Activated T-cell treated with anti-CD3 and anti-CD28 coated beads, Interleukin-2, amount 50 U/mL, for 72 hours (primary cell): Measurements from ENCODE around the gene AKAP3. TPM values are rescaled to one million over a fixed set of nuclear protein-coding genes. Genes with fewer than 3 reads are reported as not detected.

ENCODE experiments used
- ATAC-seq, 2 donors: fragments of 150-1000 bp; cut with Tn5 transposase; replicated peaks in 1 of 2; 2 replicates each; pipeline ENCODE4 v1.10.0; 2021; ENCODE audit warnings: moderate library complexity in 2 of 2, mild to moderate bottlenecking in 1 of 2
- DNase-seq, 2 donors: peaks; one replicate each; pipeline ENCODE4 v3.0.0; 2021 to 2022; ENCODE audit warnings: mixed read lengths in 1 of 2
- H3K27ac Mint-ChIP-seq: one replicate; pipeline ENCODE4 v1.8.0; 2022; ENCODE audit warnings: mild to moderate bottlenecking, moderate library complexity, mixed read lengths
- H3K27me3 Mint-ChIP-seq: one replicate; pipeline ENCODE4 v1.8.0; 2022; ENCODE audit warnings: low read depth, mixed read lengths
- H3K36me3 Mint-ChIP-seq, 2 donors: one replicate each; pipeline ENCODE4 v1.8.0; 2022; ENCODE audit warnings: mixed read lengths in 2 of 2, mild to moderate bottlenecking in 1 of 2; ENCODE audit not compliant: insufficient read depth in 2 of 2
- H3K4me1 Mint-ChIP-seq: one replicate; pipeline ENCODE4 v1.8.0; 2022; ENCODE audit warnings: low read depth, mixed read lengths
- H3K4me3 Mint-ChIP-seq, 2 donors: one replicate each; pipeline ENCODE4 v1.8.0; 2022; ENCODE audit warnings: mild to moderate bottlenecking in 2 of 2, mixed read lengths in 2 of 2, moderate library complexity in 2 of 2
- H3K9me3 Mint-ChIP-seq, 2 donors: one replicate each; pipeline ENCODE4 v1.8.0; 2022; ENCODE audit warnings: mixed read lengths in 2 of 2
- total RNA-seq, 2 donors: library from RNA; stranded (reverse); gene quantifications; one replicate each; pipeline ENCODE4 v1.2.3, GENCODE V29; 2022

AKAP3 gene
- total RNA-seq, 2 donors from 2014 or later = 5.4 to 7.7 TPM

DNA sequence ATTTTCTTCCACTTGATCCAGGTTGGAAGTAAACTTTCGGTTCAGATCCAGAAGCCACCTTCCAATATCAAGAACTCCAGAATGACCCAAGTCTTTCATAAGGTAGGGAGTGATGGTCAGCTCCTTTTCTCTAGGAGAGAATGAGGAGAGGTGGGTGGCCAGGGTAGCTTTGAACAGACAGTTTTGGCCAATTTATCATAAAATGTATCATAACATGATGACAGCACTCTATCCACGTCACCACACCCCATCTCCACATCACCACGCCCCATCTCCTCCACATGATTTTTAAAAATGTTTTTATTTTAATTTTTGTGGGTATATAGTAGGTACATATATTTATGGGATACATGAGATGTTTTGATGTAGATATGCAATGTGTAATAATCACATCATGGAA is 59.9 kb downstream of the AKAP3 start:
- Mint-ChIP-seq H3K4me1 (no peaks in the 10 kb centered on the region), H3K27ac (no peak overlapping the region), H3K9me3 (no peaks in the 10 kb centered on the region), H3K36me3 (no peaks in the 10 kb centered on the region), H3K4me3 (no peak overlapping the region), H3K27me3 (no peaks in the 10 kb centered on the region)
- no peak for ATAC-seq
- DNase-seq = no peak

DNA sequence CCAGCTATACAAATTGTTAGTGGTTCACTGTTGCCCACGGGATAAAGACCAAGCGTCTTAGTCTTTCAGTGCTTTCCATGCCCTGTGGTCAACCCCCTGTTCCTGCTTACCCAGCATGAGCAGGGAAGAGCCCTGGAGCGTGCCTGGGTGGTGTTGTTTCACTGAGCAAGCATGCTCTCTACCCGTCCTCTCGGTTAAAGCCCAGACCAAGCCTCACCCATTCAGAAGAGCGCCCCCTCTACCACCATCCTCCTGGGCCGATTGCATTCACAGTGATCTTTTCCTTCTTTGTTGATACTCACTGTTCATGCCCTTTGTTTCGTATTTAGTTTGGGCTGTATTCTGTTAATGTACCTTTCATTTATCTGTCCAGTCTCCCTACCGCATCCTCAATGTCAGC is 61.7 kb downstream of the AKAP3 start:
- H3K4me1 Mint-ChIP-seq = no peaks in the 10 kb centered on the region
- no peaks in the 10 kb centered on the region for H3K9me3 Mint-ChIP-seq
- H3K4me3 Mint-ChIP-seq = no peak overlapping the region
- no peaks in the 10 kb centered on the region for H3K27me3 Mint-ChIP-seq
- no peaks in the 10 kb centered on the region for H3K36me3 Mint-ChIP-seq
- no peak for ATAC-seq
- no peak for DNase-seq
- no peak overlapping the region for H3K27ac Mint-ChIP-seq

DNA sequence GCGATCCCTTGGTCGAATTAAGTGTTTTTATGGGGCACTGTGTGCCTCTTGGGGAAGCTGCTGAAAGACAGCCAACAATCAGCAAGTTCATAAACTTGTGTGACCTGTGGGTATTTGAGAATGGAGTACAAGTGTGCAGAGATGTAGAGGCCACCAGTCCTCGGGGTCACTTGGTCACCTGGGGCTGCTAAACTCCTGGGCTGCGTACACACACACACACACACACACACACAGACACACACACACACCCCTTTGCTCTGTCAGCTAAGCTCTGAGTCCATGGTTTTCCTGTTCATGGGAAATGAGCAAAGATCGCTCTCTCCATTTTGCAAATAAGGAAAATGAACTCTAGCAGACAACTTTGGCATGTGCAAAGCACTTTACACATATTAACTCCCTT is 62.4 kb downstream of the AKAP3 start:
- H3K36me3 Mint-ChIP-seq = no peaks in the 10 kb centered on the region
- ATAC-seq (no peak), DNase-seq (no peak)

DNA sequence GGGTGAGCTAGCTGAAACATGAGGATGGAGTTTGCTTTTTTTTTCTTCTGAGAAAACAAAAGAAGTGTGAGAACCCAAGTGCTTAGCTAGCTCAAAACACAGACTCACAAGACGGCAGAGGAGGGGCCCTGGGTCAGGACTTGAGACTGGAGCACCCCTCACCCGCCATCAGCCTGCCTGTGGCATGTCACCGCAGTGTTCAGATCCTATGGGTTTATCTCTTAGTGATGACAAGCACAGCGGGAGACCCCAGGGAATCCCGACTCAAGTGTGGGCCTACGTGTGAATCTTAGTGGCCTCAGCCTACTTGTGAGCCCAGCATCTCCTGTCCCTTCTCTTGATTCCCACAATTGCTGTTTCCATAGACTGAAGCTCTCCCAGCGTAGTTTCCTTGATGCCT is 64.0 kb downstream of the AKAP3 start:
- no peaks in the 10 kb centered on the region for H3K9me3 Mint-ChIP-seq
- H3K27me3 Mint-ChIP-seq = no peaks in the 10 kb centered on the region
- no peak overlapping the region for H3K27ac Mint-ChIP-seq
- no peaks in the 10 kb centered on the region for H3K36me3 Mint-ChIP-seq
- no peak overlapping the region for H3K4me3 Mint-ChIP-seq
- ATAC-seq (no peak), DNase-seq (no peak)
- H3K4me1 Mint-ChIP-seq = no peaks in the 10 kb centered on the region

More for the DNA sequence above, 62.4 kb downstream of the AKAP3 start:
- no peaks in the 10 kb centered on the region for H3K27me3 Mint-ChIP-seq
- H3K9me3 Mint-ChIP-seq = no peaks in the 10 kb centered on the region
- no peak overlapping the region for H3K27ac Mint-ChIP-seq
- H3K4me3 Mint-ChIP-seq = no peak overlapping the region
- H3K4me1 Mint-ChIP-seq = no peaks in the 10 kb centered on the region

DNA sequence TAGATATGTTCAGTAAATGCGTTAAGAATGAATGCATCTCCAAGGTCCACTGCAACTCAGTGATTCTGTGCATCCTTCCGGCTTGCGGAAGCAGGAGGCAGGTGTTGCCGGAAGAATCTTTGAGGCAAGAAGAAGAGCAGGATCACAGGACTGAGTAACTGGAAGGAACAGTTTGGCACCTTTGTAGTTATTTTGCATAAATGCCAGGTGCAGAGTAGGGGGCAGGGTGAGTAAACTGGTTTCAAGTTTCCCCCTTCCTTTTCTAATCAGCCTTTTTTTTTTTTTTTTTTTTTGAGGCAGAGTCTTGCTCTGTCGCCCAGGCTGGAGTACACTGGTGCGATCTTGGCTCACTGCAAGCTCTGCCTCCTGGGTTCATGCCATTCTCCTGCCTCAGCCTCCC is 64.6 kb downstream of the AKAP3 start:
- Mint-ChIP-seq H3K36me3 (no peaks in the 10 kb centered on the region), H3K27ac (no peak overlapping the region), H3K4me3 (no peak overlapping the region), H3K9me3 (no peaks in the 10 kb centered on the region), H3K4me1 (no peaks in the 10 kb centered on the region), H3K27me3 (no peaks in the 10 kb centered on the region)
- DNase-seq (no peak), ATAC-seq (no peak)

DNA sequence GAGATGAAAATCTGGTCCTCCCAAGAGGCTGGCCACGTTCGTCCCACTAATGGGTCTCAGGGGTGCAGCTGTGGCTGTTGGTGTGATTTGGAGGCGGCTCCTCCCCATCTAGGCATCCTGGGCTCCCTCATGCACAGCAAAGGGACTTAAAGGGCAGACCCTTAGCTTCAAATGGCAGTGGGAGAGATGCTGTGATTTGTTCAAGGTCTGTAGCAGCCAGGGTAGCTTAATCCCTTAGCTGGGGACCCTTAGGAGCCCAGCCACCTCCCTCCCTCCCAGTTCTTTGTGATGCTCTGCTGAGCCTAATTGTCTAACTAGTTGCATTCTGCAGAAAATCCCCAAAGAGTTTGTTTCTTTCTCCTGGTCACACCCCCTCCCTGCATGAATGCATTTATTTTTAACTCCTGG is 68.6 kb downstream of the AKAP3 start:
- no peak for ATAC-seq

DNA sequence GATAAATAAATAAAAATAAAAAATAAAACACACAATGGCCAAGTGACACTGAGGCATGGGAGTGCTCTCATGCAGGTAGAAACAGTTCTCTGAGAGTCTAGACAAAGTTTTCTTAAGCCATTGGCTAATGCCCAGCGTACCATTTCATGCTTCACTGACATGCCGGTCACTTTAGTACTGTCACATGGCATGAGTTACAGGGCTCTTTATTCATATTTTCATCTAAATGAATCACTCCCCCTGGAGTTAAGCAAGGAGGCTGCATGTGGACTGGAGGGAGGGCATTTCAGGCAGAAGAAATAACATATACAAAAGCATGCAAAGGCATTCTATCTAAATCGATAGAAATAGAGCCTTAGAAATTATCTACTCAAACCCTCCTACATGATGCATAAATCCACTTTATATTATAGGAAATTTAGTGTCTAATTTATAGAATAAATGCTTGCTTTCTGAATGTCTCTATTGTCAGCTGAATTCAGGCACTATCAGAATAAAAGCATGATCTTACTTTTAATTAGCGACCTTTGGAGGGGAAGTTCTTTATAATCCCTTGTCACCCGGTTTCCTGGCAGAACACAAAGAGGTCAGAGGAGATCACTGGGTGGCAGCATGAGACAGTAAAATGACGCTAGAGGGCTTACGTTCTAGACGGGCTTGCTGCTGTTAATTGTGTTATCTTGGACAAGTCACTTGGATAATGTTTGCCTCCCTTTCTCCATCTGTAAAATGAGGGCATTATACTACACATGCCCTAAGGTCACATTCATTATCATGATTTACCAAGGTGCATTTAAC is 69.3 kb downstream of the AKAP3 start:
- H3K4me3 Mint-ChIP-seq = no peak overlapping the region
- no peak for DNase-seq
- H3K9me3 Mint-ChIP-seq = no peaks in the 10 kb centered on the region
- H3K27ac Mint-ChIP-seq = no peak overlapping the region
- H3K4me1 Mint-ChIP-seq = no peaks in the 10 kb centered on the region
- no peak for ATAC-seq
- H3K27me3 Mint-ChIP-seq = no peaks in the 10 kb centered on the region
- H3K36me3 Mint-ChIP-seq = no peaks in the 10 kb centered on the region

More for the DNA sequence above, 68.6 kb downstream of the AKAP3 start:
- Mint-ChIP-seq H3K36me3 (no peaks in the 10 kb centered on the region), H3K9me3 (no peaks in the 10 kb centered on the region), H3K4me1 (no peaks in the 10 kb centered on the region), H3K27ac (no peak overlapping the region), H3K27me3 (no peaks in the 10 kb centered on the region), H3K4me3 (no peak overlapping the region)
- no peak for DNase-seq

DNA sequence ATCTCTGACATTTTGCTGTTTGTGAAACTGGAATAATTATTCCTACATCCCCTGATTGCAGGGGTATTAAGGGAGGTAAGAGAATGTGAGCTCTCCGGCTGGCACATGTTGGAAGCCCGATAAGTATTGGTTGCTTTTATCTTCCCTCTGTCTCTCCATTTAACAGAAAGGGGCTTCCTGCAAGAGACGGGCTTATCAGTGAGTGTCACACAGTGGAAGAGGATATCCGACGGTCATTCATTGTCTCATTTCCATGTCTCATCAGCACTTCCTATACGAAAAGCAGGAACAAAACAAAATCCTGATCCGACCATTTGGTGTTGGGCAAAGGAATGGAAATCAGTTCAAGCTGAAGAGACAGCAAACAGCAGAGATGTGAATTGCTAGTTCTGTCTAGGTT is 76.2 kb downstream of the AKAP3 start:
- DNase-seq = no peak
- no peak overlapping the region for H3K4me3 Mint-ChIP-seq

DNA sequence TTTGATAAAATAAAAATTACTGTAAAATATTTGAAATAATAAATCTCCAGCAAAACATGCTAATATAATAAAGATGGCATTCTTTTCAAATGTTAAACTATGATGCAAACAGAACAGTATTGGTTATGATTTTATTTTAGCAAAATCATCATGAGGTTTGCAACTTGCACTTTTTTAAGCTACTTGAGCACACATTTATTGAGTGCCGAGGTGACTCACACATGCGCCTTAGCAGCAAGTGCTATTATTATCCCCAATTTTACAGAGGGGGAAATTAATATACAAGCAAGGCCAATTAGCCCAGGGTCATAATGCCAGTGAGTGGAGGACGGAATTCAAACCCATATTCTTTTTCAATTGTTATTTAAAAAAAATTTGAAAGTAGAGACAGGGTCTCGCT is 79.6 kb downstream of the AKAP3 start:
- peaks cover 11% of the 10 kb centered on the region for H3K27me3 Mint-ChIP-seq
- no peaks in the 10 kb centered on the region for H3K4me1 Mint-ChIP-seq

More for the DNA sequence above, 76.2 kb downstream of the AKAP3 start:
- H3K36me3 Mint-ChIP-seq = no peaks in the 10 kb centered on the region
- no peaks in the 10 kb centered on the region for H3K4me1 Mint-ChIP-seq
- no peaks in the 10 kb centered on the region for H3K27me3 Mint-ChIP-seq
- no peaks in the 10 kb centered on the region for H3K9me3 Mint-ChIP-seq
- ATAC-seq = no peak
- no peak overlapping the region for H3K27ac Mint-ChIP-seq

DNA sequence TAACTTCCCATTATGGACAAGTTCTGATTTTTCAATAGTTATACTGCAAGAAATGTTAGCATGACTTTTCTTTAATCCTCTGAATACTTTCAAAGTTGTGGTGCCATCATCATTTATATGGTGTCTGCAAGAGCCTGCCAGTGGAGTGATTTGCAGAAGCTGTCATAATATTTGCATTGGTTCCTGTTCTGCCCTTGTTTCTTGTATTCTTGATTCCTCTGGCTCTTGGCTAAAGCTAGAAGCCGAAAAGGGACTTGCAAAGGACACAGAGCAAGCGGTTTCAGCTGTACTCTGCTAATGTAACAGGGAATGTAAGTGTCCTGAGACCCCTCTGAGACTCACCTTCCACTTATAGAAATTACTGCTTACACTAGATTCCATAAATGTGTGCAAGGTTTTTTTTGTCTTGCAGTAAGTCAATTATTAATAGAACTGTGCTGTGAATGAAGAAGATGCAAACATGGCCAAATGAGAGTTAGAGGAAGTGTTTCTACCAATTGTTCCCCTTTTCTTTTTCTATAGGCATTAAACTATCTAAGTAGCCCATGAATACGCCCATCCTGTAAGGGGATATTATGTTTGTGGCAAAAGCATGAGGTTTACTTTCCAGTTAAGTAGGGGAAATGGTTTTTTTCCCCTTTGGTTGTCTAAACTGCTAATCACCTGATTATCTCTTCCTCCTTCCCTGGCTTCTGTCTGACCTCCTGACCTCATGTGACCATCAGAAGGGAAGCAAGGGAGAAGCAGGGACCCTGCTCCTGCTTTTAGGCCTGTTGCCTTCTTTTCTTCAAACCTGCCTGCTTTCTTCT is 81.6 kb downstream of the AKAP3 start:
- ATAC-seq (no peak), DNase-seq (no peak)
- Mint-ChIP-seq H3K4me3 (no peak overlapping the region), H3K27me3 (peaks cover 24% of the 10 kb centered on the region), H3K27ac (no peak overlapping the region), H3K36me3 (no peaks in the 10 kb centered on the region), H3K9me3 (no peaks in the 10 kb centered on the region), H3K4me1 (no peaks in the 10 kb centered on the region)

More for the DNA sequence above, 79.6 kb downstream of the AKAP3 start:
- Mint-ChIP-seq H3K27ac (no peak overlapping the region), H3K9me3 (no peaks in the 10 kb centered on the region), H3K4me3 (no peak overlapping the region), H3K36me3 (no peaks in the 10 kb centered on the region)
- no peak for ATAC-seq
- no peak for DNase-seq

DNA sequence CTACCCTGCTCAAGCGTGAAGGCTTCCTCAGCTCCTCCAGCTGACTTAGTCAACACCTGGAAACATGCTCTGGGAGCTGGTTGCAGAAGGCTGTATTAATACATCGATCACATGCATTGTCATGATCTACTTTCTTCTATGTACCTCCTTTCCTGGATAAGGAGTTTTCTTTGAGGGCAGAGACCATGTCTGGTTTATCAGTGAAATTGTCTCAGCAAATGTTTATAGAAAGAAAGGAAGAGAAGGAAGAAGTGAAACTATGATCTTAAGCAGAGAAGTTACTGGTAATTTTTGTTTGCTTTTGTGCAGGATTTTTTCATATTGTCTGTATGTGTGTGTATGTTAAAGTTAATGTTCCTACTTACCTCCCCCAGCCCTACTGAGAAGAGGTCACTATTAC is 82.4 kb downstream of the AKAP3 start:
- ATAC-seq = no peak
- DNase-seq = no peak
- Mint-ChIP-seq H3K27ac (no peak overlapping the region), H3K4me3 (no peak overlapping the region), H3K27me3 (peaks cover 24% of the 10 kb centered on the region), H3K36me3 (no peaks in the 10 kb centered on the region), H3K4me1 (no peaks in the 10 kb centered on the region), H3K9me3 (no peaks in the 10 kb centered on the region)
